GM19099 (cell line): Measurements from ENCODE around the gene SLC26A3.

Experiments
- POLR2A ChIP-seq: IDR thresholded peaks from 3 replicates; pipeline ENCODE4 v1.6.1; 2011; ENCODE audit warnings: low read depth; ENCODE audit not compliant: insufficient read length; ENCODE audit errors: extremely low read depth

Gene SLC26A3

DNA sequence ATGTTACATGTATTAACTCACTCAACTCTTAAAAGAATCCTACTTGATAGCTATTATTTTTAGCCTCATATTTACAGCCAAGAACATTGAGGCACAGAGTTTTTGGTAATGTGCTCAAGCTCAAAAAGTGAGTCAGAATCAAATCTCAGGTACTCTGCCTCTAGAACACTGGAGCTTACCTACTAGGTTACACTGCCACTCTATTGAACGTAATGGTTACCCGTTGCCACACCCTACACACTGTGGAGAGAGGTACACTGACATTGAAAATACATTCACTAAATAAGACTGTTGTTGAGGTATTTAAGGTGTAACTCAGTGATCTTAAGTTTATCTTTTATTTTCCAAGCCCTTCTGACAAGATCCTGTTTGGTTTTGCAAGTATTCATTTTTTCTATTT lies 17.9 kb downstream of the SLC26A3 start:
- no peak for TF ChIP-seq POLR2A

DNA sequence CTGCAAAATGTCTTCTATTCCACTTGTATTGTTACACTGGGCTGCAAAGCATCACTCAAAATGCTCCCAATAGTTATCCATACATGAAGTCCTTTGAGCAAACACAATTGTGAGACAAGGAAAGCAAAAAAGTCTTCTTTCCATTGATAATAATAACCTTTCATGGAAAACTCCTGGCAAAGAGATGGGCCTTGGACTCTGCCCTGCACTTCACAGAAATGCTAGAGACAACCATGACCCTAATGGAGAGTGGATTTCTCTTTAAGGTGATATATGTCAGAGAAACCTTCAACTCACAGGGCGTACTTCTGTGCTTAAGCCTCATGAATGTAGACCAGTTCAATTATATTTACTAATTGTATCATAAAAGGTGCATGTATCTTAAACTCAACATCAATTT lies 19.4 kb downstream of the SLC26A3 start:
- no peak for TF ChIP-seq POLR2A

- TF ChIP-seq POLR2A = no peak
These were observed 20.6 kb downstream of the SLC26A3 start for GRCh38 chr7:107782374-107782773.

GRCh38 chr7:107779647-107780099 lies 23.4 kb downstream of the SLC26A3 start:
- no peak for TF ChIP-seq POLR2A

GRCh38 chr7:107778283-107778682 lies 24.7 kb downstream of the SLC26A3 start:
- no peak for TF ChIP-seq POLR2A

GRCh38 chr7:107777702-107778101 lies 25.3 kb downstream of the SLC26A3 start:
- TF ChIP-seq POLR2A = no peak

DNA sequence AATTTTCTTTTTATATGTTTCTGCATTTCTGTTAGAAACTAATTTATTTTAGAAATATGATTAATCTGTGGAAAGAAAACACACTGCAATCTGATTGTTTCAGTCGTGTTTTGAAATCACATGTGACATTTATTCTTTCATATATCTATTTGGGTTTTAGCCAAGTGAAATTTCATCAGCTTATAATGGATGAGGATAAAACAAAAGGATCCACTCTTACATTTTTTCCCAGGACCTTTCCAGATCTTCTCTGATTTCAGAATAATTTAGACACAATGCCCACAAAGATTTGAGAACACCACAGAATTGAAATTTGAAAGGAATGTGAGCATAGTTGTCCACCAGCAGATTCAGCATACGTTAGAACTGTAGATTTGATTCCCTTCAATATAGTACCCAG lies 30.0 kb downstream of the SLC26A3 start:
- no peak for TF ChIP-seq POLR2A

DNA sequence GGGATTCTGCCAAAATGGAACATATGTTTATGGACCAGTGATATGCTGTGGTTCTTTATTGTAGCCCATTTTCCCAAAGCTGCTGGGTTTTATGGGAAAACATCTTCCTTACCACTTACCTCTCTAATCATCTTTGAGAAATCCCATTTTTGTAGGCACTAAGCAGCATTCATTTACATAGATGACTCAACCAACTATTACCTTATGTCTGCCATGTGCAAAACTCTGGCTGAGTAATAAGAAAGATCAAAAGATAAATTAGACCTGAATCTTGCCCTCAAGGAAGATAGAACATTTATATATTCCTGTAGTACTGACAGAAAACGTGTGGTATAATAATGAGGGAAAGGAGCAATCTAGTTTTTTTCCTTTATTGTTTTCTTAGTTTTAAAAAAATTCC lies 34.8 kb downstream of the SLC26A3 start:
- no peak for TF ChIP-seq POLR2A

GRCh38 chr7:107767391-107767790 lies 35.6 kb downstream of the SLC26A3 start:
- TF ChIP-seq POLR2A = no peak

GRCh38 chr7:107758667-107759066 lies 44.4 kb downstream of the SLC26A3 start:
- no peak for TF ChIP-seq POLR2A

- TF ChIP-seq POLR2A = no peak
These were observed 48.4 kb downstream of the SLC26A3 start for GRCh38 chr7:107754642-107755041.

- no peak for TF ChIP-seq POLR2A
These were observed 51.9 kb downstream of the SLC26A3 start for GRCh38 chr7:107751113-107751512.

- TF ChIP-seq POLR2A = no peak
These were observed 57.0 kb downstream of the SLC26A3 start for GRCh38 chr7:107746006-107746405.

- TF ChIP-seq POLR2A = no peak
These were observed 58.7 kb downstream of the SLC26A3 start for GRCh38 chr7:107744345-107744750.

- peak; percentile 77 for TF ChIP-seq POLR2A
These were observed 59.3 kb downstream of the SLC26A3 start, which contains the start of gene CBLL1 for GRCh38 chr7:107743567-107744344. Gene CBLL1 (plus strand): TSS chr7:107744142. CDS start chr7:107744164, 22 bp downstream.

- TF ChIP-seq POLR2A = peak; percentile 47
These were observed 60.1 kb downstream of the SLC26A3 start for GRCh38 chr7:107742678-107743566.
